ENCODE measurements around the gene SNRPD3. TPM values are rescaled to one million over a fixed set of nuclear protein-coding genes. Genes with fewer than 3 reads are reported as not detected.

Gene SNRPD3
- polyA plus RNA-seq, 1 of the 3 experiments (the other 2 are of a cell fraction): 177 TPM

DNA sequence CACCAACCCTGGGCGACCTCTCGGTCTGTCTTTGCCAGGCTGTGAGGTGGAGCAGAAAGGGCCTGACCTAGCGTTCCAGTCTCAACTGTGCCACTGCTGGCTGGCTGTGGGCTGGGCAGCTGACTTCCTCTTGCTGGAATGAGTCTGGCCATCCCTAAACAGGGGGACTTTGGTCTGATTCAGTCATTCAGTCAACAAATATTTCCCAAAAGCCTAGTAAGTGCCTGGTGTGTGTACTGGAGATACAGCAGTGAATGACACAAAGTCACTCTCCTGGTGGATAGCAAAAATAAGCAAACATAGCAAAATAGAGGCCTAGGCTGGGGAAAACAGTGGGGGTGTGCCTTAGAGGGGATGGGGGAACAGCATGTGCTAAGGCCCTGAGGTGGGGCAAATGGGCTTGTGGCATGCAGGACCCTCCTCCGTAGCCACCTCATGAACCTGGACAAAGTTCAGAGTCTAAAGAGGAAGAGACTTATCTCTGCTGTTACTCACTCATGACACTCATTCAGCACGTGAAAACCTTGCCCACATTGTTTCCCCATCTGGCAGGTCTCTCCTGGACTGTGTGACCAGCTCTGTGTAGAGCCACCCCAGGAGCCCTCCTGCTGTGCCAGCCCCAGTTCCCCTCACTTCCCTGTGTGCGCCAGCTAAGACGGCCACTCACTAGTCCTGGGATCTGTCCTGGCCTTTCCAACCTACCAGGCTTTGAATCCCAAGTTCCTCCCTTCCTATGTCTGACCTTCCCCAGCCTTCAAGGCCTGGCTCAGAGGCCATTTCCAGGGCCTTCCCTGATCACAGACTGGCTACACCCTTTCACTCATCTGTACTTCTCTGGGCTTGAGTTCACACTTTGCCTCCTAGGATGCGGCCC, 5.5 kb upstream of the SNRPD3 start:
- no peak overlapping the region for H2AFZ ChIP-seq (ENCODE audit: low read depth)
- POLR2A ChIA-PET: no interaction called here
- H3F3A ChIP-seq (replicated peaks; ENCODE audit: insufficient read depth): no peaks in the 10 kb centered on the region
- H3K4me2 ChIP-seq: no peak overlapping the region
- no peak overlapping the region; a peak in 1 of 4 replicates for H3K27ac ChIP-seq (ENCODE audit: low read depth in 2 of 2, low read length in 1 of 2)
- H3K9ac ChIP-seq: no peak overlapping the region
- peaks cover 0 to 31% of the 10 kb centered on the region in 2 experiments for H3K36me3 ChIP-seq (replicated peaks in 1 of 2; ENCODE audit: control insufficient read depth in 1 of 2, insufficient read depth in 2 of 2, low read length in 1 of 2)
- 89% methylated on average over 6 of the region's 8 CpGs for WGBS (ENCODE audit: low lambda C conversion rate)
- no peak for DNase-seq
- peaks cover 12 to 13% of the 10 kb centered on the region in 2 experiments; a peak in 3 of 4 replicates for H3K4me1 ChIP-seq (ENCODE audit: control insufficient read depth in 1 of 2, insufficient read depth in 2 of 2, low read depth in 1 of 2, low read length in 1 of 2)
- peaks cover 18% of the 10 kb centered on the region; the same call in 1 of the 2 replicates for H4K20me1 ChIP-seq (ENCODE audit: insufficient read depth)
- H3K27me3 ChIP-seq (ENCODE audit: insufficient read depth): no peaks in the 10 kb centered on the region
- H3K9me2 ChIP-seq: no peaks in the 10 kb centered on the region
- CTCF ChIA-PET: no interaction called here
- no peaks in the 10 kb centered on the region for H3K9me3 ChIP-seq
- peaks cover 60% of the 10 kb centered on the region for H3K79me2 ChIP-seq (ENCODE audit: insufficient read depth)
- TF ChIP-seq, protein P1, sequence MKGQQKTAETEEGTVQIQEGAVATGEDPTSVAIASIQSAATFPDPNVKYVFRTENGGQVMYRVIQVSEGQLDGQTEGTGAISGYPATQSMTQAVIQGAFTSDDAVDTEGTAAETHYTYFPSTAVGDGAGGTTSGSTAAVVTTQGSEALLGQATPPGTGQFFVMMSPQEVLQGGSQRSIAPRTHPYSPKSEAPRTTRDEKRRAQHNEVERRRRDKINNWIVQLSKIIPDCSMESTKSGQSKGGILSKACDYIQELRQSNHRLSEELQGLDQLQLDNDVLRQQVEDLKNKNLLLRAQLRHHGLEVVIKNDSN (IDR thresholded peaks at IDR 0.05; ENCODE audit: borderline replicate concordance, low read depth): no peak
- no peak for TF ChIP-seq EZH2phosphoT487 (IDR thresholded peaks at IDR 0.05; ENCODE audit: borderline replicate concordance, low read depth)
- H3K4me3 ChIP-seq (ENCODE audit: low read depth in 2 of 2, low read length in 1 of 2): no peak overlapping the region

- peaks cover 62% of the 10 kb centered on the region for H3K79me2 ChIP-seq (ENCODE audit: insufficient read depth)
- H2AFZ ChIP-seq (ENCODE audit: low read depth): no peak overlapping the region
- H3F3A ChIP-seq (replicated peaks; ENCODE audit: insufficient read depth): no peaks in the 10 kb centered on the region
- H3K27me3 ChIP-seq (ENCODE audit: insufficient read depth): no peaks in the 10 kb centered on the region
- TF ChIP-seq YY1 (IDR thresholded peaks at IDR 0.05; ENCODE audit: low read depth) (no peak), SMC3 (IDR thresholded peaks at IDR 0.05; ENCODE audit: low read depth, low read length) (no peak), RAD21 (IDR thresholded peaks at IDR 0.05; ENCODE audit: low read length) (no peak), MXI1 (IDR thresholded peaks at IDR 0.05; ENCODE audit: low read depth, low read length) (no peak), RCOR1 (IDR thresholded peaks at IDR 0.05; ENCODE audit: low read length) (no peak), GABPA (IDR thresholded peaks at IDR 0.05; ENCODE audit: low read depth) (no peak), NFIC (IDR thresholded peaks at IDR 0.05; ENCODE audit: borderline replicate concordance) (no peak), TAF1 (IDR thresholded peaks at IDR 0.05; ENCODE audit: borderline replicate concordance, low read depth, low read length) (no peak), FOSL2 (IDR thresholded peaks at IDR 0.05; ENCODE audit: borderline replicate concordance, low read depth) (no peak), POLR2AphosphoS5 (IDR thresholded peaks at IDR 0.05; ENCODE audit: low read depth, low read length) (no peak), CHD2 (IDR thresholded peaks at IDR 0.05; ENCODE audit: low read length, partially characterized antibody) (no peak)
- TF ChIP-seq, protein P2, sequence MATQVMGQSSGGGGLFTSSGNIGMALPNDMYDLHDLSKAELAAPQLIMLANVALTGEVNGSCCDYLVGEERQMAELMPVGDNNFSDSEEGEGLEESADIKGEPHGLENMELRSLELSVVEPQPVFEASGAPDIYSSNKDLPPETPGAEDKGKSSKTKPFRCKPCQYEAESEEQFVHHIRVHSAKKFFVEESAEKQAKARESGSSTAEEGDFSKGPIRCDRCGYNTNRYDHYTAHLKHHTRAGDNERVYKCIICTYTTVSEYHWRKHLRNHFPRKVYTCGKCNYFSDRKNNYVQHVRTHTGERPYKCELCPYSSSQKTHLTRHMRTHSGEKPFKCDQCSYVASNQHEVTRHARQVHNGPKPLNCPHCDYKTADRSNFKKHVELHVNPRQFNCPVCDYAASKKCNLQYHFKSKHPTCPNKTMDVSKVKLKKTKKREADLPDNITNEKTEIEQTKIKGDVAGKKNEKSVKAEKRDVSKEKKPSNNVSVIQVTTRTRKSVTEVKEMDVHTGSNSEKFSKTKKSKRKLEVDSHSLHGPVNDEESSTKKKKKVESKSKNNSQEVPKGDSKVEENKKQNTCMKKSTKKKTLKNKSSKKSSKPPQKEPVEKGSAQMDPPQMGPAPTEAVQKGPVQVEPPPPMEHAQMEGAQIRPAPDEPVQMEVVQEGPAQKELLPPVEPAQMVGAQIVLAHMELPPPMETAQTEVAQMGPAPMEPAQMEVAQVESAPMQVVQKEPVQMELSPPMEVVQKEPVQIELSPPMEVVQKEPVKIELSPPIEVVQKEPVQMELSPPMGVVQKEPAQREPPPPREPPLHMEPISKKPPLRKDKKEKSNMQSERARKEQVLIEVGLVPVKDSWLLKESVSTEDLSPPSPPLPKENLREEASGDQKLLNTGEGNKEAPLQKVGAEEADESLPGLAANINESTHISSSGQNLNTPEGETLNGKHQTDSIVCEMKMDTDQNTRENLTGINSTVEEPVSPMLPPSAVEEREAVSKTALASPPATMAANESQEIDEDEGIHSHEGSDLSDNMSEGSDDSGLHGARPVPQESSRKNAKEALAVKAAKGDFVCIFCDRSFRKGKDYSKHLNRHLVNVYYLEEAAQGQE (IDR thresholded peaks at IDR 0.05; ENCODE audit: low read depth, low read length): no peak
- TF ChIP-seq, protein P1 (IDR thresholded peaks at IDR 0.05; ENCODE audit: borderline replicate concordance, low read depth): no peak
- WGBS (ENCODE audit: low lambda C conversion rate): 93% methylated on average over 6 of the region's 6 CpGs
- H3K9me3 ChIP-seq: no peaks in the 10 kb centered on the region
- H3K4me3 ChIP-seq (ENCODE audit: low read depth in 2 of 2, low read length in 1 of 2): no peak overlapping the region
- no peak overlapping the region for H3K9ac ChIP-seq
- peaks cover 0 to 31% of the 10 kb centered on the region in 2 experiments for H3K36me3 ChIP-seq (replicated peaks in 1 of 2; ENCODE audit: control insufficient read depth in 1 of 2, insufficient read depth in 2 of 2, low read length in 1 of 2)
- no peak overlapping the region; a peak in 1 of 4 replicates for H3K27ac ChIP-seq (ENCODE audit: low read depth in 2 of 2, low read length in 1 of 2)
- ChIA-PET CTCF (interaction anchor here (1.2 kb wide), 1 partner anchor 29 kb away, joined by 4 read pairs; no protein-coding TSS in a partner anchor), POLR2A (no interaction called here)
- H3K9me2 ChIP-seq: no peaks in the 10 kb centered on the region
- H3K4me1 ChIP-seq (ENCODE audit: control insufficient read depth in 1 of 2, insufficient read depth in 2 of 2, low read depth in 1 of 2, low read length in 1 of 2): peaks cover 10 to 12% of the 10 kb centered on the region in 2 experiments; a peak in 2 of 4 replicates
- no peak for DNase-seq
- peaks cover 17% of the 10 kb centered on the region; the same call in 1 of the 2 replicates for H4K20me1 ChIP-seq (ENCODE audit: insufficient read depth)
- no peak overlapping the region for H3K4me2 ChIP-seq
Observed at GRCh38 chr22:24550902-24551435, 4.8 kb upstream of the SNRPD3 start.
